ENCODE data around the gene KRTAP22-1. TPM values are rescaled to one million over a fixed set of nuclear protein-coding genes. Genes with fewer than 3 reads are reported as not detected.

The KRTAP22-1 gene
- not detected for total RNA-seq

DNA sequence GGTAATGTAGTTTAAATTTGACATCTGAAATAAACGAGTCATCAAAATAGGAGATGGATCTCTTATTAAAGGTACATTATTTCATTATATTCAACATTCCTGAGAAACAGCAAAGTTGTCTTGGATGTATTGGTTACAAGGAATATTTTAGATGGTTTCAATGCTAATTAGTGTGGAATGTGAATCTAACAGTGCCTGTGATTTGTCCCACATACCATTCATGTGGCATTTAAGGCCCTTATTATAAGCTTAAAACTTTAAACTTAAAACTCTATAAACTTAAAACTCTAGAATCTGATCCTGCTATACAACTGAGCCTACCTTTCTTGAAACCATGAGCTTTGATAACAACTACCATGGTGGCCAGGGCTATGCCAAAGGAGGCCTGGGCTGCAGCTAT lies at the start of gene KRTAP22-1:
KRTAP22-1 (plus strand) TSS at position 301 of the 400 bp plus-strand sequence.
- ATAC-seq (replicated peaks): no peak
- peaks cover 5% of the 10 kb centered on the region for H3K9me3 Mint-ChIP-seq
- H3K27ac Mint-ChIP-seq: no peak within 1 kb of the TSS
- no peaks in the 10 kb centered on the region for H3K4me1 Mint-ChIP-seq
- no peaks in the 10 kb centered on the region for H3K36me3 Mint-ChIP-seq (ENCODE audit: low read depth)
- peaks cover 4% of the 10 kb centered on the region for H3K27me3 Mint-ChIP-seq
- no peak within 1 kb of the TSS for H3K4me3 Mint-ChIP-seq

DNA sequence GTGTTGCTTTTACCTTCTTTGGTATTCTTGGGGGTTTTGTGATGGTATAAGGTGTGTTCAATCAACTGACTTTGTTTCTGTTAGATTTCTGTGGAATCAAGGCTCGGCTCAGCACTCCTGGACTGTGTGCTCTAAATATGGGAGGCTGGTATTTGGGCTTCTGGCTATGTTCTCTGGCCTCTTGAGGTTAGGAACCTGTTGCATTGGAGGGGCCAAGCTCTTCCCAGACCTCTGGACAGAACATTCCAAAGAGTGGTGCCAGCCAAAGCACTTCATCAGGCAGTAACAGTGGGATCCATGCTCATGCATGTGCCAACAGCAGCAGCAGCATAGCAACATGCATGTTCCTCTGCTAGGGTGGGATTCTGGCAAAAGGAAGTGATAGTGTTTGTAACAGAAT lies 48.1 kb upstream of the KRTAP22-1 start:
- ATAC-seq (replicated peaks): no peak
- peaks cover 13% of the 10 kb centered on the region for H3K27me3 Mint-ChIP-seq
- no peak overlapping the region for H3K27ac Mint-ChIP-seq
- peaks cover 11% of the 10 kb centered on the region for H3K9me3 Mint-ChIP-seq
- H3K4me3 Mint-ChIP-seq: no peak overlapping the region
- no peaks in the 10 kb centered on the region for H3K4me1 Mint-ChIP-seq
- H3K36me3 Mint-ChIP-seq (ENCODE audit: low read depth): no peaks in the 10 kb centered on the region

DNA sequence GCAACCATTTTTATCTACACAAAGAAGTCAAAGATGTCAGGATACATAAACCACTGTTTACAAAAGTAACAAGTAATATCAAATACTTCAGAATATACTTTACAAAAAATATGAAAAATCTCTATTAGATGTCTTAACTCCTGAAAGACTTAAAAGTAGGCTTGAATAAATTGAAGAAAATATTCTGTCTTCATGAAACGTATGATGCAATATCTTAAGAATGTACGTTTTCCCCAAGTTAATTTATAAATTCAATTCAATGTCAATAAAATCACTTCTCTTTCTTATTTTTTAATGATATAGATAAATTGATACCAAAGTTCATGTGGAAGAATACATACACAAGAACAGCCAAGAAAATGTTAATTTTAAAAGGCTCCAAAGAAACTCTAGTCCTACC lies 45.8 kb upstream of the KRTAP22-1 start:
- H3K4me3 Mint-ChIP-seq: no peak overlapping the region
- no peaks in the 10 kb centered on the region for H3K36me3 Mint-ChIP-seq (ENCODE audit: low read depth)
- H3K9me3 Mint-ChIP-seq: peaks cover 7% of the 10 kb centered on the region
- H3K4me1 Mint-ChIP-seq: no peaks in the 10 kb centered on the region
- H3K27ac Mint-ChIP-seq: no peak overlapping the region
- peaks cover 8% of the 10 kb centered on the region for H3K27me3 Mint-ChIP-seq
- ATAC-seq (replicated peaks): no peak

DNA sequence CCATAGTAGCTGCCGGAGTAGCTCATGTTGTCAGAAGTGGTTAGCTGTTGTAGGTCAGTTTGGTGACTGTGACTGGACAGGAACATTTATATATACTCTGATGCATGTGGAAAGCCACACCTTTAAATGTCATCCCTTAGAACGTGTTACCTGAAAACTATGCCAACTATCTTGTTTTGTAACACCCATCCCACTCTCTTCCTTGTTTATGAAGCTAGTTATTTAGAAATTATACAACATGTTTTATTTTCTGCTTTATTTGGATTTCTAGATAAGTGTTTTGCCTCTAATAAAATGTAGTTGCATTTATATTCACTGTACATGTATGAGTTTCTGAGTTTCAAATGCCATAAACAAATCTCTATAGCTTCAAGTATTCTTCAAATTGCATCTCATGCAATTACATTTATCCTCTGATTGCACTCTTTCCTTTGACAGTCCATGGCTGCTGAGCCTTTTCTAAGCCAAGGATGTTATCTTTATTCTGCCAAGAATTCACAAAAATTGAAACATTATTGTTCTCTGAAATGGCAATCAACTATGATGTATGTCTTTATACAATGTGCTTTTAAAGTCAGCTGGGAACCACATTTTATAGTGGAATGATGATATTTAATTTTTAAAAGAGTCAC lies 39.5 kb upstream of the KRTAP22-1 start, which contains the start of gene KRTAP19-7:
KRTAP19-7 (minus strand) TSS at position 51 of the 632 bp plus-strand sequence; CDS start at position 26, 25 bp downstream.
- no peak for ATAC-seq (replicated peaks)
- Mint-ChIP-seq H3K27ac (no peak within 1 kb of the TSS), H3K4me1 (no peaks in the 10 kb centered on the region), H3K36me3 (ENCODE audit: low read depth) (no peaks in the 10 kb centered on the region), H3K4me3 (no peak within 1 kb of the TSS), H3K27me3 (no peaks in the 10 kb centered on the region), H3K9me3 (no peaks in the 10 kb centered on the region)

DNA sequence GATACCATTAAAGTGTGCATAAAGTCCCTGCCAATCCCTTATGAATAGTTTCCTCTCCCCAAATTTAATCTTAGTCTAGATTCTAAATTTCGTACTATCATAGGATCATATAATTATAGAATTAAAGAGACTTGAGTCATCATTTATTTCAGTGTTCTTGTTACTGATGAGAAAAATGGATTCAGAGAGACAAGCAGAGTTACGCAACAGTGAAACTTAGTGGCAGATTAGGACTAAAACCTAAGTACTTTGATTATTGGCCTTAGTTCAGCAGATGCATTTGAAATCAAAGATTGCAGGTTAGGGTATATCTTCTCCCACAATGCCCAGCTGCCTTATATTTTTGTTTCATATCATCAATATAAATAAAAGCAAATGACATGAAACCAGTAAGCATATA lies 38.9 kb upstream of the KRTAP22-1 start:
- no peaks in the 10 kb centered on the region for H3K9me3 Mint-ChIP-seq
- H3K27ac Mint-ChIP-seq: no peak overlapping the region
- H3K27me3 Mint-ChIP-seq: no peaks in the 10 kb centered on the region
- ATAC-seq (replicated peaks): no peak
- no peaks in the 10 kb centered on the region for H3K36me3 Mint-ChIP-seq (ENCODE audit: low read depth)
- H3K4me3 Mint-ChIP-seq: no peak overlapping the region
- H3K4me1 Mint-ChIP-seq: no peaks in the 10 kb centered on the region

DNA sequence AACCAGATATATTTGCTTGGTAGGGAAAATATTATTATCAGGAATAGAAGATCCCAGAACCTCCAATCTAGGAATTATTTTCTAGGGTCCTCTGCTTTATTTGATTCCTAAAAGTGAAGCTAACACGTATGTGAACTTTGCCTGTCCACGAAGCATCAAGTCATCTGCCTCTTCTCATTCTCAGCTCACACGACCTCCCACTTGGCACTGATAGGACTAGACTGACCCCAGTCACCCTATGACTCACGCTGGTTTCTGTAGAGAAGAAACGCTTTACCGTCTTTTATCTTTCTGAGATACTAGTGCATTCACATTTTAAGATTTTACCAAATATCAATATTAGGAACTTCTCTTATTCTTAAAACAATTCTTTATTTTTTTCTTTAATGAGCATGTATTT lies 37.8 kb upstream of the KRTAP22-1 start:
- H3K9me3 Mint-ChIP-seq: no peaks in the 10 kb centered on the region
- H3K4me1 Mint-ChIP-seq: no peaks in the 10 kb centered on the region
- no peaks in the 10 kb centered on the region for H3K36me3 Mint-ChIP-seq (ENCODE audit: low read depth)
- no peaks in the 10 kb centered on the region for H3K27me3 Mint-ChIP-seq
- no peak overlapping the region for H3K27ac Mint-ChIP-seq
- no peak overlapping the region for H3K4me3 Mint-ChIP-seq
- no peak for ATAC-seq (replicated peaks)

DNA sequence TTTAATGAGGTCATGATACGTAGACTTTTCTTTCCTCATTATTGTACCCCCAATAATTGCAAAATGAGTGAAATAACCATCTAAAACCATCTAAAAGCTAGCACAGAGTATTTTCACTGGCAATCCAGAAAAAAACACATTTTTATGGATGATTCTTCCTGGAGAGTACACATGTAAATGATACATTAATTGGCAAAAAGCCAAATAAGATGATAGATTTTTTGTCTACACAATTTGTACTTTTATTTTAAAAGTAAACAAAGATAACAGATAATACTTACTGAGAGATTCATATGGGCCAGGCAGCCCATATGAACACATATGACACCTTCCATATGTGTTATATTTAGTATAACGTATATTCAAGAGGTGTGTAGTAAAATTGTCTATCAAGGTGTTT lies 37.3 kb upstream of the KRTAP22-1 start:
- no peak overlapping the region for H3K27ac Mint-ChIP-seq
- no peak for ATAC-seq (replicated peaks)
- no peaks in the 10 kb centered on the region for H3K27me3 Mint-ChIP-seq
- H3K9me3 Mint-ChIP-seq: no peaks in the 10 kb centered on the region
- no peak overlapping the region for H3K4me3 Mint-ChIP-seq
- no peaks in the 10 kb centered on the region for H3K4me1 Mint-ChIP-seq
- no peaks in the 10 kb centered on the region for H3K36me3 Mint-ChIP-seq (ENCODE audit: low read depth)

DNA sequence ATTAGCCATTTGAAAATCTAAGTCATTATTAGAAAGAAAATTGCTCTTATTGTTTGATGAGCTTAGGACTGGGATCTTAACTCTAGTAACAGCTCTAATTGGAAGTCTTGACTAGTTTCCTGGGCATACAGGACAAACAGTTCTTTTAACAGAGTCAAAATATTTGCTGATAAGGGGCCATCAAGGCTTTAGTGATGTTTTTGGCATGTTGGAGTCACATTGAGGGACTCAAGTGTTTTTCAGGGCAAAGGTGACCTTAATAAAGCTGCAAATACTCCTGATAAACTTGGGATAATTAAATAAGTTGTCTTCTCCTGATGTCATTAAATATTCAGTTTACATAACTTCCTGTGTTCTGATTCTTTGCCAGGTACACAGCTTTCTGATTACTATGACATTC lies 33.3 kb upstream of the KRTAP22-1 start:
- ATAC-seq (replicated peaks): no peak

DNA sequence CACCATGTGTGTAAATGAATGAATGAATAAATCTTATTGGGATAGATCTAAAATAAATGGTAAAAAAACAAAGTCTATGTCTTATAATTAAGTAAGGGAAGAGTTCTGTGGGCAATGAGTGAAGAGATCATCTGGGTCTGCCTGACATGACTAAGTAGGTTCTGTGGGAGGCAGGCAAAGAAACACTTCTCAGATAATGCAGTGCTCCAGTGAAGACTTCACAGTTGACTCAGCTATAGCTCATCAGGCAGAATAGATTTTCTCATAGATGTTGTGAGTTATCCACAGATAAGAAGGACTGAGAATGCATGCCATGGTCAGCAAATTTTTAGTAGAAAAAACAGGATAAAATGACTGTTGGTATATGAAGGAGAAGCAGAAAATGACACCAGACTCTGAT lies 23.1 kb upstream of the KRTAP22-1 start:
- Mint-ChIP-seq H3K27me3 (peaks cover 3% of the 10 kb centered on the region), H3K27ac (no peak overlapping the region), H3K4me1 (no peaks in the 10 kb centered on the region), H3K9me3 (no peaks in the 10 kb centered on the region), H3K36me3 (ENCODE audit: low read depth) (no peaks in the 10 kb centered on the region), H3K4me3 (no peak overlapping the region)
- peak; percentile 56 for ATAC-seq (replicated peaks)

More for the DNA sequence above, 33.3 kb upstream of the KRTAP22-1 start:
- H3K4me1 Mint-ChIP-seq: no peaks in the 10 kb centered on the region
- H3K36me3 Mint-ChIP-seq (ENCODE audit: low read depth): no peaks in the 10 kb centered on the region
- no peaks in the 10 kb centered on the region for H3K9me3 Mint-ChIP-seq
- no peak overlapping the region for H3K4me3 Mint-ChIP-seq
- no peak overlapping the region for H3K27ac Mint-ChIP-seq
- no peaks in the 10 kb centered on the region for H3K27me3 Mint-ChIP-seq

DNA sequence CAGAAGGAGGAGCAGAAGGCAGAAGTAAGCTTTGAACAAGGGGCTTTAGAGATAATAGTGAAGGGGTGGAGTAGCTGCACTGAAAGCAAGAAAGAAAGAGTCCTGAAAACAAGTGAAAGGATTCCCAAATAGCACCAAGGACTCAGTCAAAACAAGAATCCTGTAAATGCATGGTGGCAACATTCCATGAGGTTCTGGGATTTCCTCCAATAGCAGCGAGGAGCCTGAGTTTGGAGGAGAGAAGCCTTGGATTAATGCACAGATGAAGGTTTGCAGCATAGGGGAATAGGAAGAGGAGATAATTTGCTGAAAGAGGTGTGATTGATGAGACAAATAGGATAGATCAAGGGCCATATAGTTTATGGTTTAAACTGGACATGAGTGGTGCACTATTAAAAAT lies 21.5 kb upstream of the KRTAP22-1 start:
- Mint-ChIP-seq H3K9me3 (no peaks in the 10 kb centered on the region), H3K27ac (no peak overlapping the region), H3K27me3 (peaks cover 6% of the 10 kb centered on the region), H3K36me3 (ENCODE audit: low read depth) (no peaks in the 10 kb centered on the region), H3K4me1 (no peaks in the 10 kb centered on the region), H3K4me3 (no peak overlapping the region)
- no peak for ATAC-seq (replicated peaks)

DNA sequence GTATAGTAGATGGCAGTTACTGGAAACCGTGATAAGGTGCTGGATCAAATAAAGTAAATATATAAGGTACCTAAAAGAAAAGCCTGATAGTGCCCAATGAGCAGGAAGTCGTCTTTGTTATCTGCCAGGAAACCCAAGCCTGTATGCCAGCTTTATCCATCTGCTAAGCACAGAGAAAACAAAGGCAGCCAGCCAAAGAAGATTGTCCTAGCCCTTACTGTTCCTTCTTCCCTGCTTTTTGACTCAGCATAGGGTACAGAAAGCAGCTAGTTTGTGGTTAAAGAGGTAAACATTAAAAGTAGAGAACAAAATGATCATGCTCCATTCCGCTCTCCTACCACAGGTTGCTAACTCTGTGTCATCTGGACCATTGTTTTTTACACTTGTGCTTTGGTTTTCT lies 20.8 kb upstream of the KRTAP22-1 start:
- H3K4me3 Mint-ChIP-seq: no peak overlapping the region
- no peaks in the 10 kb centered on the region for H3K36me3 Mint-ChIP-seq (ENCODE audit: low read depth)
- H3K4me1 Mint-ChIP-seq: no peaks in the 10 kb centered on the region
- no peak overlapping the region for H3K27ac Mint-ChIP-seq
- peaks cover 10% of the 10 kb centered on the region for H3K27me3 Mint-ChIP-seq
- ATAC-seq (replicated peaks): no peak
- no peaks in the 10 kb centered on the region for H3K9me3 Mint-ChIP-seq

DNA sequence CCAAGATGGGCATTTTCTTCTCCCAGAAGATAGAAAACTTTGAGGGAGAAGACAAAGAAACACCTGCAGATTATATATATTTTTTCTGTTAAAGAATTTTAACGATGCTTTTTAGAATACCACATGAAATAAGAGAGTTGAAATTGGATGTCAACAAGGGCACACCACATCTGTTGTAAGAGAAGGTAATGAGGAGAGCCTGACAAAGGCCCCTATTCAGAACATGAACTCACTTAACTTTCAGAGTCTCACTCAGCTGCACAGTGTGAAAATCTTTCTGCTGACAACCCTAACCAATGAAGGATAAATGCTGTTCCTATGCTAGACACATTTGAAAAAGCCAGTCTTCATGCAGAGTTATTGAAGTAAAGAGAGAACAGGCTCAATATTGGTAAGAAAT lies 18.0 kb upstream of the KRTAP22-1 start:
- H3K4me1 Mint-ChIP-seq: no peaks in the 10 kb centered on the region
- no peak overlapping the region for H3K4me3 Mint-ChIP-seq
- no peaks in the 10 kb centered on the region for H3K9me3 Mint-ChIP-seq
- H3K36me3 Mint-ChIP-seq (ENCODE audit: low read depth): no peaks in the 10 kb centered on the region
- ATAC-seq (replicated peaks): no peak
- H3K27ac Mint-ChIP-seq: no peak overlapping the region
- peaks cover 8% of the 10 kb centered on the region for H3K27me3 Mint-ChIP-seq

DNA sequence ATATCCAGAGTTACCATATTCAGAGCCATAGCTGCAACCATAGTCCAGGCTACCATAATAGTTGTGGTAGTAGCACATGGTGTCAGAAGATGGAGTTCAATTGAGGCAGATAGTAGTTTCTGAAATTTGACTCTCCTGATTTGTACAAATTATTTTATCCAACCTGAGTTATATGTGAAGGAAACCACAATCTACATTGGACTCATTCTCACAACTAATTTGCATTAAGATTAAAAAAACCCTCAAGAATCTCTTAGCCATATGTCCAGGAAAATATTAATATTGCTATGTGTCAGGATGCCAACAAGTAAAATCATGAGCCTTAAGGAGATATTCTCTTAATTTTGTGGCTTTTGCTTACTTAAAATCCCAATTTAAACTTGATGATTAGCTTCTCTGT lies 10.6 kb upstream of the KRTAP22-1 start, which contains the start of gene KRTAP22-2:
KRTAP22-2 (minus strand) TSS at position 101 of the 400 bp plus-strand sequence.
- H3K27ac Mint-ChIP-seq: no peak within 1 kb of the TSS
- H3K4me3 Mint-ChIP-seq: no peak within 1 kb of the TSS
- no peaks in the 10 kb centered on the region for H3K4me1 Mint-ChIP-seq
- no peaks in the 10 kb centered on the region for H3K9me3 Mint-ChIP-seq
- no peaks in the 10 kb centered on the region for H3K36me3 Mint-ChIP-seq (ENCODE audit: low read depth)
- H3K27me3 Mint-ChIP-seq: no peaks in the 10 kb centered on the region
- no peak for ATAC-seq (replicated peaks)

DNA sequence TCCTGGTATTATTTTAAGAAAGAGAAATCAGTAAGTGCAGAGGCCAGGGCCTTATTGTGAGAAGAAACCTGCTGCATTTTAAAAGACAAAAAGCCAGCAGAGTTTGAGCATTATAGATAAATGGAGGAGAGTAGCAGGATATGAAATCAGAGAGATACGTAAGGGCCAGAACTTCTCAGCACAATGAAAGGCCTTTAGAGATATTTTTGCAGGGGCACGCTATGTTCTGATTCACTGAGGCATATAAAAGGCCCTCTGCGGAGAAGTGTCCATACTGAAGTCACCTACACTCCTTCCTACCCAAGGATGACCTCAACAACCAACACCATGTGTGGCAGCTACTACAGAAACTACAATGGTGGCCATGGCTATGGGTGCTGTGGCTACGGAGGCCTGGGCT lies 8.7 kb upstream of the KRTAP22-1 start, which contains the start of gene KRTAP6-3:
KRTAP6-3 (plus strand) TSS at position 301 of the 400 bp plus-strand sequence; CDS start at position 307, 6 bp downstream.
- no peak within 1 kb of the TSS for H3K4me3 Mint-ChIP-seq
- H3K27ac Mint-ChIP-seq: no peak within 1 kb of the TSS
- H3K36me3 Mint-ChIP-seq (ENCODE audit: low read depth): no peaks in the 10 kb centered on the region
- no peak for ATAC-seq (replicated peaks)
- H3K4me1 Mint-ChIP-seq: no peaks in the 10 kb centered on the region
- no peaks in the 10 kb centered on the region for H3K9me3 Mint-ChIP-seq
- H3K27me3 Mint-ChIP-seq: no peaks in the 10 kb centered on the region

DNA sequence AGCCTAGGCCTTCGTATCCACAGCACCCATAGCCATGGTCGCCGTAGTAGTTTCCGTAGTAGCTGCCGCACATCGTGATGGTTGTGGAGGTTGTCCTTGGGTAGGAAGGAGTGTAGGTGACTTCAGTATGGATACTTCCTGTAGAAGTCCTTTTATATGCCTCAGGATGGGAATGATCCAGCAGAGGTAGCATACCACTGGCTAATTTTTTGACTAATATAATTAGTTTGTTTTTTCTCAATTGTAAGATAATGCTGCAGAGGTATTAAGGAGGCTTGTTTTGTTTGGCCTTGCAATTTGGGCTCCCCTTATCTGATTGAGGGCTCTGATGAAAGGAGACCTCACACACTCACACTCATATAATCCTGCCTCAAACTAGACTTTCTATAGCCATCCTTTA lies 2.1 kb upstream of the KRTAP22-1 start, which contains the start of gene KRTAP6-2:
KRTAP6-2 (minus strand) TSS at position 101 of the 400 bp plus-strand sequence; CDS start at position 73, 28 bp downstream.
- Mint-ChIP-seq H3K27me3 (peaks cover 4% of the 10 kb centered on the region), H3K27ac (no peak within 1 kb of the TSS), H3K9me3 (peaks cover 5% of the 10 kb centered on the region), H3K36me3 (ENCODE audit: low read depth) (no peaks in the 10 kb centered on the region), H3K4me3 (no peak within 1 kb of the TSS), H3K4me1 (no peaks in the 10 kb centered on the region)
- ATAC-seq (replicated peaks): no peak
